Measurements from ENCODE around the gene TNKS1BP1.

- no peak for TF ChIP-seq JAZF1 (CRISPR knock-in tag; IDR thresholded peaks at IDR 0.05)
- TF ChIP-seq CBFB (CRISPR knock-in tag; IDR thresholded peaks at IDR 0.05; ENCODE audit: low read depth), result no peak
- TF ChIP-seq, protein P1, sequence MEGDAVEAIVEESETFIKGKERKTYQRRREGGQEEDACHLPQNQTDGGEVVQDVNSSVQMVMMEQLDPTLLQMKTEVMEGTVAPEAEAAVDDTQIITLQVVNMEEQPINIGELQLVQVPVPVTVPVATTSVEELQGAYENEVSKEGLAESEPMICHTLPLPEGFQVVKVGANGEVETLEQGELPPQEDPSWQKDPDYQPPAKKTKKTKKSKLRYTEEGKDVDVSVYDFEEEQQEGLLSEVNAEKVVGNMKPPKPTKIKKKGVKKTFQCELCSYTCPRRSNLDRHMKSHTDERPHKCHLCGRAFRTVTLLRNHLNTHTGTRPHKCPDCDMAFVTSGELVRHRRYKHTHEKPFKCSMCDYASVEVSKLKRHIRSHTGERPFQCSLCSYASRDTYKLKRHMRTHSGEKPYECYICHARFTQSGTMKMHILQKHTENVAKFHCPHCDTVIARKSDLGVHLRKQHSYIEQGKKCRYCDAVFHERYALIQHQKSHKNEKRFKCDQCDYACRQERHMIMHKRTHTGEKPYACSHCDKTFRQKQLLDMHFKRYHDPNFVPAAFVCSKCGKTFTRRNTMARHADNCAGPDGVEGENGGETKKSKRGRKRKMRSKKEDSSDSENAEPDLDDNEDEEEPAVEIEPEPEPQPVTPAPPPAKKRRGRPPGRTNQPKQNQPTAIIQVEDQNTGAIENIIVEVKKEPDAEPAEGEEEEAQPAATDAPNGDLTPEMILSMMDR (IDR thresholded peaks at IDR 0.05), result no peak
Observed at GRCh38 chr11:57353852-57354251, 29.1 kb upstream of the TNKS1BP1 start.

All from WTC11 (cell line).